SK-N-SH treated with all-trans-retinoic acid at 6 μM for 48 hours (cell line): Measurements from ENCODE around the gene FAM114A2.

ENCODE experiments used
- ATAC-seq: fragments of 200-7000 bp; cut with Tn5 transposase; 3 replicates; pipeline ENCODE4 v1.9.1; 2020; ENCODE audit warnings: mild to moderate bottlenecking, moderate library complexity
- ARNTL ChIP-seq: fragments of 450-650 bp; formaldehyde crosslinking; IDR thresholded peaks from 2 replicates; pipeline ENCODE4 v1.5.0; 2020; ENCODE audit warnings: low read depth, mild to moderate bottlenecking, moderate library complexity, borderline replicate concordance
- BACH2 ChIP-seq: fragments of 250-450 bp; sonication (Bioruptor Pico); IDR thresholded peaks from 2 replicates; pipeline ENCODE4 v1.9.0; 2021; ENCODE audit warnings: mild to moderate bottlenecking, borderline replicate concordance
- CSDC2 ChIP-seq: fragments of 250-450 bp; sonication (Bioruptor Pico); IDR thresholded peaks from 2 replicates; pipeline ENCODE4 v1.5.0; 2020; ENCODE audit warnings: mild to moderate bottlenecking, moderate library complexity
- ESRRG ChIP-seq: fragments of 250-450 bp; sonication (Bioruptor Pico); IDR thresholded peaks from 2 replicates; pipeline ENCODE4 v1.6.1; 2021; ENCODE audit warnings: mild to moderate bottlenecking
- GLIS3 ChIP-seq: fragments of 250-450 bp; sonication (Bioruptor Pico); IDR thresholded peaks from 2 replicates; pipeline ENCODE4 v1.5.0; 2020; ENCODE audit warnings: mild to moderate bottlenecking, moderate library complexity
- ISL1 ChIP-seq: fragments of 250-450 bp; sonication (Bioruptor Pico); IDR thresholded peaks from 2 replicates; pipeline ENCODE4 v2.1.2; 2022; ENCODE audit warnings: mild to moderate bottlenecking, moderate library complexity
- OSR1 ChIP-seq: fragments of 250-450 bp; sonication (Bioruptor Pico); IDR thresholded peaks from 2 replicates; pipeline ENCODE4 v1.8.0; 2022; ENCODE audit warnings: moderate library complexity, mild to moderate bottlenecking, inconsistent platforms
- PPARA ChIP-seq: fragments of 250-450 bp; sonication (Bioruptor Pico); IDR thresholded peaks from 2 replicates; pipeline ENCODE4 v1.5.0; 2020; ENCODE audit warnings: mild to moderate bottlenecking, borderline replicate concordance
- RARB ChIP-seq: fragments of 250-450 bp; sonication (Bioruptor Pico); IDR thresholded peaks from 2 replicates; pipeline ENCODE4 v1.8.0; 2021; ENCODE audit warnings: mild to moderate bottlenecking, moderate library complexity
- SNAI2 ChIP-seq: fragments of 250-450 bp; sonication (Bioruptor Pico); IDR thresholded peaks from 2 replicates; pipeline ENCODE4 v1.5.0; 2020; ENCODE audit warnings: mild to moderate bottlenecking, moderate library complexity
- TCF4 ChIP-seq: fragments of 250-450 bp; sonication (Bioruptor Pico); IDR thresholded peaks from 2 replicates; pipeline ENCODE4 v1.8.0; 2021; ENCODE audit warnings: mild to moderate bottlenecking, moderate library complexity, borderline replicate concordance
- TOX ChIP-seq: fragments of 250-450 bp; sonication (Bioruptor Pico); IDR thresholded peaks from 2 replicates; pipeline ENCODE4 v1.8.0; 2021; ENCODE audit warnings: mild to moderate bottlenecking, moderate library complexity, borderline replicate concordance
- ZFP3 ChIP-seq: fragments of 250-450 bp; sonication (Bioruptor Pico); IDR thresholded peaks from 2 replicates; pipeline ENCODE4 v1.5.0; 2020; ENCODE audit warnings: mild to moderate bottlenecking, moderate library complexity
- ZFP30 ChIP-seq: fragments of 450-650 bp; formaldehyde crosslinking; IDR thresholded peaks from 2 replicates; pipeline ENCODE4 v1.5.0; 2022; ENCODE audit warnings: mild to moderate bottlenecking, moderate library complexity
- ZNF565 ChIP-seq: fragments of 450-650 bp; formaldehyde crosslinking; conservative IDR thresholded peaks from 2 replicates; pipeline ENCODE4 v1.5.0; 2020; ENCODE audit warnings: low read depth, mild to moderate bottlenecking, moderate library complexity
- ZNF70 ChIP-seq: fragments of 450-650 bp; formaldehyde crosslinking; IDR thresholded peaks from 2 replicates; pipeline ENCODE4 v1.5.0; 2020; ENCODE audit warnings: mild to moderate bottlenecking, moderate library complexity
- ZNF8 ChIP-seq: fragments of 450-650 bp; formaldehyde crosslinking; IDR thresholded peaks from 2 replicates; pipeline ENCODE4 v1.5.0; 2020; ENCODE audit warnings: mild to moderate bottlenecking, moderate library complexity
- TF ChIP-seq, protein P1 (sequence below): fragments of 250-450 bp; sonication (Bioruptor Pico); IDR thresholded peaks from 2 replicates; pipeline ENCODE4 v1.5.1; 2020; ENCODE audit warnings: low read depth, mild to moderate bottlenecking, moderate library complexity
- TF ChIP-seq, protein P2 (sequence below): fragments of 250-450 bp; sonication (Bioruptor Pico); IDR thresholded peaks from 2 replicates; pipeline ENCODE4 v1.5.1; 2021; ENCODE audit warnings: mild to moderate bottlenecking, moderate library complexity
- TF ChIP-seq, protein P3 (sequence below): fragments of 250-450 bp; sonication (Bioruptor Pico); IDR thresholded peaks from 2 replicates; pipeline ENCODE4 v1.8.0; 2021; ENCODE audit warnings: low read depth, mild to moderate bottlenecking, moderate library complexity, borderline replicate concordance
- TF ChIP-seq, protein P4 (sequence below): fragments of 250-450 bp; sonication (Bioruptor Pico); IDR thresholded peaks from 2 replicates; pipeline ENCODE4 v1.5.0; 2020; ENCODE audit warnings: mild to moderate bottlenecking, moderate library complexity

The FAM114A2 gene

DNA sequence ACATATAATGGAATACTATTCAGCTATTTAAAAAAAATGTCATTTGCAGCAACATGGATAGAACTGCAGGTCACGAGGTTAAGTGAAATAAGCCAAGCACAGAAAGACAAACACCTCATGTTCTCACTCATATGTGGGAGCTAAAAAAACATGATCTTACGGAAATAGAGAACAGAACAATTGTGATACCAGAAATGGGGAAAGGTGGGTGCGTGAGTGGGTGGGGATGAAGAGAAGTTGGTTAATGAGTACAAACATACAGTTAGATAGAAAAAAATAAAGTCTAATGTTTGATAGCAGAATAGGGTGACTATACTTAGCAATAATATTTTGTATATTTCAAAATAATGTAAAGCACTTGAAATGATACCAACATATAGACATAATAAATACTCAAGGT lies 38.7 kb downstream of the FAM114A2 start:
- TF ChIP-seq, protein P1, sequence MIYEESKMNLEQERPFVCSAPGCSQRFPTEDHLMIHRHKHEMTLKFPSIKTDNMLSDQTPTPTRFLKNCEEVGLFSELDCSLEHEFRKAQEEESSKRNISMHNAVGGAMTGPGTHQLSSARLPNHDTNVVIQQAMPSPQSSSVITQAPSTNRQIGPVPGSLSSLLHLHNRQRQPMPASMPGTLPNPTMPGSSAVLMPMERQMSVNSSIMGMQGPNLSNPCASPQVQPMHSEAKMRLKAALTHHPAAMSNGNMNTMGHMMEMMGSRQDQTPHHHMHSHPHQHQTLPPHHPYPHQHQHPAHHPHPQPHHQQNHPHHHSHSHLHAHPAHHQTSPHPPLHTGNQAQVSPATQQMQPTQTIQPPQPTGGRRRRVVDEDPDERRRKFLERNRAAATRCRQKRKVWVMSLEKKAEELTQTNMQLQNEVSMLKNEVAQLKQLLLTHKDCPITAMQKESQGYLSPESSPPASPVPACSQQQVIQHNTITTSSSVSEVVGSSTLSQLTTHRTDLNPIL (CRISPR knock-in tag), result no peak
- TF ChIP-seq TCF4 (CRISPR knock-in tag), result no peak
- no peak for TF ChIP-seq OSR1 (CRISPR knock-in tag)
- TF ChIP-seq ARNTL, result no peak
- no peak for TF ChIP-seq ZNF8 (CRISPR knock-in tag)
- TF ChIP-seq ZFP30 (CRISPR knock-in tag), result no peak
- no peak for TF ChIP-seq BACH2 (CRISPR knock-in tag)
- ATAC-seq, result no peak

DNA sequence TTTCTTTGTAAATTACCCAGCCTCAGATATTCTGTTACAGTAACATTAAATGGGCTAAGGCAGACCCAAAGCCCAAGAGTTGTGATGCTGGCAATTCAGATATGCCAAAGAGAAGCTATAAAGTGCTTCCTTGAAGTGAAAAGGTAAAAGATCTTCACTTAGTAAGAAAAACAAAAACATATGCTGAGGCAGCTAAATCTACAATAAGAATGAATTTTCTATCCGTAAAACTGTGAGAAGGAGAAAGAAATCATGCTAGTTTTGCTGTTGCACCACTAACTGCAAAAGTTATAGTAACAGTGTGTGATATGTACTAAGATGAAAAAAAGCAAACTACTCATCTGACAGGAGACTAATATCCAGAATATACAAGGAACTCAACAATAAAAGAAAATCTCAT lies 39.9 kb downstream of the FAM114A2 start:
- TF ChIP-seq, protein P2, sequence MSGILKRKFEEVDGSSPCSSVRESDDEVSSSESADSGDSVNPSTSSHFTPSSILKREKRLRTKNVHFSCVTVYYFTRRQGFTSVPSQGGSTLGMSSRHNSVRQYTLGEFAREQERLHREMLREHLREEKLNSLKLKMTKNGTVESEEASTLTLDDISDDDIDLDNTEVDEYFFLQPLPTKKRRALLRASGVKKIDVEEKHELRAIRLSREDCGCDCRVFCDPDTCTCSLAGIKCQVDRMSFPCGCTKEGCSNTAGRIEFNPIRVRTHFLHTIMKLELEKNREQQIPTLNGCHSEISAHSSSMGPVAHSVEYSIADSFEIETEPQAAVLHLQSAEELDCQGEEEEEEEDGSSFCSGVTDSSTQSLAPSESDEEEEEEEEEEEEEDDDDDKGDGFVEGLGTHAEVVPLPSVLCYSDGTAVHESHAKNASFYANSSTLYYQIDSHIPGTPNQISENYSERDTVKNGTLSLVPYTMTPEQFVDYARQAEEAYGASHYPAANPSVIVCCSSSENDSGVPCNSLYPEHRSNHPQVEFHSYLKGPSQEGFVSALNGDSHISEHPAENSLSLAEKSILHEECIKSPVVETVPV (CRISPR knock-in tag), result no peak
- TF ChIP-seq SNAI2 (CRISPR knock-in tag), result no peak
- TF ChIP-seq ZNF8 (CRISPR knock-in tag), result no peak
- TF ChIP-seq, protein P1 (CRISPR knock-in tag), result no peak
- no peak for TF ChIP-seq ZNF565 (CRISPR knock-in tag)
- no peak for TF ChIP-seq RARB
- TF ChIP-seq, protein P3, sequence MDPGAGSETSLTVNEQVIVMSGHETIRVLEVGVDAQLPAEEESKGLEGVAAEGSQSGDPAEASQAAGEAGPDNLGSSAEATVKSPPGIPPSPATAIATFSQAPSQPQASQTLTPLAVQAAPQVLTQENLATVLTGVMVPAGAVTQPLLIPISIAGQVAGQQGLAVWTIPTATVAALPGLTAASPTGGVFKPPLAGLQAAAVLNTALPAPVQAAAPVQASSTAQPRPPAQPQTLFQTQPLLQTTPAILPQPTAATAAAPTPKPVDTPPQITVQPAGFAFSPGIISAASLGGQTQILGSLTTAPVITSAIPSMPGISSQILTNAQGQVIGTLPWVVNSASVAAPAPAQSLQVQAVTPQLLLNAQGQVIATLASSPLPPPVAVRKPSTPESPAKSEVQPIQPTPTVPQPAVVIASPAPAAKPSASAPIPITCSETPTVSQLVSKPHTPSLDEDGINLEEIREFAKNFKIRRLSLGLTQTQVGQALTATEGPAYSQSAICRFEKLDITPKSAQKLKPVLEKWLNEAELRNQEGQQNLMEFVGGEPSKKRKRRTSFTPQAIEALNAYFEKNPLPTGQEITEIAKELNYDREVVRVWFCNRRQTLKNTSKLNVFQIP (CRISPR knock-in tag), result no peak
- TF ChIP-seq ARNTL, result no peak
- TF ChIP-seq CSDC2 (CRISPR knock-in tag), result no peak
- TF ChIP-seq ZFP3, result no peak
- no peak for TF ChIP-seq ISL1 (CRISPR knock-in tag)
- ATAC-seq, result no peak

DNA sequence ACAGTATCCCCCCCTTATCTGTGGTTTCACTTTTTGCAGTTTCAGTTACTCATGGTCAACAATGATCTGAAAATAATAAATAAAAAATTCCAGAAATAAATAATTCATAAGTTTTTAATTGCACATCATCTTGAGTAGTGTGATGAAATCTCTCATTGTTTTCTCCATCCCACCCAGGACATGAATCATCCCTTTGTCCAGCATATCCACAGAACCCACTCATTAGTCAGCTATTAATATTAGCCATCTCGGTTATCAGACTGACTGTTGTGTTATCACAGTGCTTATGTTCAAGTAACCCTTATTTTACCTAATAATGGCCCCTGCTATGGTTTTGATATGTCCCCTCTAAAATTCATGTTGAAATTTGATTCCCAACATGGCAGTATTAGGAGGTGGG lies 40.7 kb downstream of the FAM114A2 start:
- no peak for ATAC-seq
- TF ChIP-seq, protein P3 (CRISPR knock-in tag), result no peak
- TF ChIP-seq, protein P1 (CRISPR knock-in tag), result no peak
- TF ChIP-seq ZNF8 (CRISPR knock-in tag) (no peak), ESRRG (CRISPR knock-in tag) (no peak), GLIS3 (no peak), ARNTL (no peak), RARB (no peak), OSR1 (CRISPR knock-in tag) (no peak), BACH2 (CRISPR knock-in tag) (no peak), CSDC2 (CRISPR knock-in tag) (no peak), ZFP30 (CRISPR knock-in tag) (no peak), ZFP3 (no peak), PPARA (no peak), ZNF70 (CRISPR knock-in tag) (no peak), TCF4 (CRISPR knock-in tag) (no peak), TOX (CRISPR knock-in tag) (no peak)
- TF ChIP-seq, protein P4, sequence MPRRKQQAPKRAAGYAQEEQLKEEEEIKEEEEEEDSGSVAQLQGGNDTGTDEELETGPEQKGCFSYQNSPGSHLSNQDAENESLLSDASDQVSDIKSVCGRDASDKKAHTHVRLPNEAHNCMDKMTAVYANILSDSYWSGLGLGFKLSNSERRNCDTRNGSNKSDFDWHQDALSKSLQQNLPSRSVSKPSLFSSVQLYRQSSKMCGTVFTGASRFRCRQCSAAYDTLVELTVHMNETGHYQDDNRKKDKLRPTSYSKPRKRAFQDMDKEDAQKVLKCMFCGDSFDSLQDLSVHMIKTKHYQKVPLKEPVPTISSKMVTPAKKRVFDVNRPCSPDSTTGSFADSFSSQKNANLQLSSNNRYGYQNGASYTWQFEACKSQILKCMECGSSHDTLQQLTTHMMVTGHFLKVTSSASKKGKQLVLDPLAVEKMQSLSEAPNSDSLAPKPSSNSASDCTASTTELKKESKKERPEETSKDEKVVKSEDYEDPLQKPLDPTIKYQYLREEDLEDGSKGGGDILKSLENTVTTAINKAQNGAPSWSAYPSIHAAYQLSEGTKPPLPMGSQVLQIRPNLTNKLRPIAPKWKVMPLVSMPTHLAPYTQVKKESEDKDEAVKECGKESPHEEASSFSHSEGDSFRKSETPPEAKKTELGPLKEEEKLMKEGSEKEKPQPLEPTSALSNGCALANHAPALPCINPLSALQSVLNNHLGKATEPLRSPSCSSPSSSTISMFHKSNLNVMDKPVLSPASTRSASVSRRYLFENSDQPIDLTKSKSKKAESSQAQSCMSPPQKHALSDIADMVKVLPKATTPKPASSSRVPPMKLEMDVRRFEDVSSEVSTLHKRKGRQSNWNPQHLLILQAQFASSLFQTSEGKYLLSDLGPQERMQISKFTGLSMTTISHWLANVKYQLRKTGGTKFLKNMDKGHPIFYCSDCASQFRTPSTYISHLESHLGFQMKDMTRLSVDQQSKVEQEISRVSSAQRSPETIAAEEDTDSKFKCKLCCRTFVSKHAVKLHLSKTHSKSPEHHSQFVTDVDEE, result no peak
- TF ChIP-seq, protein P2 (CRISPR knock-in tag), result no peak
